Measurements from ENCODE around the gene PNPLA5. TPM values are rescaled to one million over a fixed set of nuclear protein-coding genes. Genes with fewer than 3 reads are reported as not detected.
"Not testable (repeated sequence)": the region's sequence is repeated elsewhere in the genome, so short reads cannot be mapped to it uniquely, and the experiment has no call there.

The PNPLA5 gene
- total and polyA plus RNA-seq, 8 donors, result 0.06 to 0.13 (median 0.08) TPM; not detected in 4

- TF ChIP-seq, protein P1, sequence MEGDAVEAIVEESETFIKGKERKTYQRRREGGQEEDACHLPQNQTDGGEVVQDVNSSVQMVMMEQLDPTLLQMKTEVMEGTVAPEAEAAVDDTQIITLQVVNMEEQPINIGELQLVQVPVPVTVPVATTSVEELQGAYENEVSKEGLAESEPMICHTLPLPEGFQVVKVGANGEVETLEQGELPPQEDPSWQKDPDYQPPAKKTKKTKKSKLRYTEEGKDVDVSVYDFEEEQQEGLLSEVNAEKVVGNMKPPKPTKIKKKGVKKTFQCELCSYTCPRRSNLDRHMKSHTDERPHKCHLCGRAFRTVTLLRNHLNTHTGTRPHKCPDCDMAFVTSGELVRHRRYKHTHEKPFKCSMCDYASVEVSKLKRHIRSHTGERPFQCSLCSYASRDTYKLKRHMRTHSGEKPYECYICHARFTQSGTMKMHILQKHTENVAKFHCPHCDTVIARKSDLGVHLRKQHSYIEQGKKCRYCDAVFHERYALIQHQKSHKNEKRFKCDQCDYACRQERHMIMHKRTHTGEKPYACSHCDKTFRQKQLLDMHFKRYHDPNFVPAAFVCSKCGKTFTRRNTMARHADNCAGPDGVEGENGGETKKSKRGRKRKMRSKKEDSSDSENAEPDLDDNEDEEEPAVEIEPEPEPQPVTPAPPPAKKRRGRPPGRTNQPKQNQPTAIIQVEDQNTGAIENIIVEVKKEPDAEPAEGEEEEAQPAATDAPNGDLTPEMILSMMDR (IDR thresholded peaks at IDR 0.05), result no peak
- no peak overlapping the region for H3K27ac ChIP-seq
- no peaks in the 10 kb centered on the region for H3K9me3 ChIP-seq
- no peaks in the 10 kb centered on the region for H3K4me1 ChIP-seq
- intact Hi-C loops (cut with DNase I), result no loop called here
- no peak overlapping the region for H3K4me3 ChIP-seq
- H3K27me3 ChIP-seq, result peaks cover 0 to 78% of the 10 kb centered on the region in 2 donors
- H3K36me3 ChIP-seq, result no peaks in the 10 kb centered on the region
- ATAC-seq (no peak), DNase-seq (peak in 1 of 4 donors; percentile 12)
Observed at GRCh38 chr22:43878079-43878795, 13.6 kb downstream of the PNPLA5 start.

GRCh38 chr22:43876866-43877509 lies 14.8 kb downstream of the PNPLA5 start:
- Histone ChIP-seq H3K4me3 (no peak overlapping the region), H3K4me1 (no peaks in the 10 kb centered on the region), H3K36me3 (no peaks in the 10 kb centered on the region), H3K27me3 (peaks cover 0 to 76% of the 10 kb centered on the region in 2 donors), H3K27ac (no peak overlapping the region), H3K9me3 (no peaks in the 10 kb centered on the region)
- ATAC-seq, result no peak
- TF ChIP-seq, protein P1 (IDR thresholded peaks at IDR 0.05), result no peak
- peak in 1 of 4 donors; percentile 7 for DNase-seq
- intact Hi-C loops (cut with DNase I), result no loop called here

GRCh38 chr22:43869799-43870198 lies 22.0 kb downstream of the PNPLA5 start:
- no peak for DNase-seq
- TF ChIP-seq, protein P1 (IDR thresholded peaks at IDR 0.05), result no peak
- Histone ChIP-seq H3K9me3 (peaks cover 0 to 3% of the 10 kb centered on the region in 2 donors), H3K36me3 (no peaks in the 10 kb centered on the region), H3K4me3 (no peak overlapping the region), H3K27ac (no peak overlapping the region), H3K27me3 (peaks cover under 1 to 27% of the 10 kb centered on the region in 2 donors), H3K4me1 (no peaks in the 10 kb centered on the region)
- ATAC-seq, result no peak
- intact Hi-C loops (cut with DNase I), result no loop called here

DNA sequence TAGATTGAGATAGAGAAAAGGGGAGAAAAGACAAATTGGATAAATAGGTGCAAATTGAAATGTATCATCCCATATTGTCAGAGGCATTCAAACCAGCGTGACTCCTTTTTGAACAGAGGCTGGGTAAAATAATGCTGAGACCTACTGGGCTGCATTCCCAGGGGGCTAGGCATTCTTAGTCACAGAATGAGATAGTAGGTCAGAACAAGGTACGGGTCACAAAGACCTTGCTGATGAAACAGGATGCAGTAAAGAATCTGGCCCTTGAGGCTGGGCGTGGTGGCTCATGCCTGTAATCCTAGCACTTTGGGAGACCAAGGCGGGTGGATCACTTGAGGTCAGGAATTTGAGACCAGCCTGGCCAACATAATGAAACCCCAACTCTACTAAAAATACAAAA lies 22.8 kb downstream of the PNPLA5 start:
- H3K4me3 ChIP-seq; ATAC-seq; H3K4me1 ChIP-seq; H3K27ac ChIP-seq; H3K9me3 ChIP-seq; H3K36me3 ChIP-seq; intact Hi-C loops (cut with DNase I): not testable (repeated sequence)
- peak in 1 of 4 donors; percentile 1 for DNase-seq
- peaks cover 8 to 28% of the 10 kb centered on the region in 2 donors for H3K27me3 ChIP-seq

GRCh38 chr22:43867839-43868635 lies 23.8 kb downstream of the PNPLA5 start:
- Histone ChIP-seq H3K27ac (no peak overlapping the region), H3K9me3 (peaks cover 0 to 3% of the 10 kb centered on the region in 2 donors), H3K4me1 (no peaks in the 10 kb centered on the region), H3K36me3 (no peaks in the 10 kb centered on the region), H3K27me3 (peaks cover 16 to 33% of the 10 kb centered on the region in 2 donors), H3K4me3 (no peak overlapping the region)
- intact Hi-C loops (cut with DNase I), result no loop called here
- DNase-seq (peak in 3 of 4 donors; percentile 55 to 86 (median 73)), ATAC-seq (peak; percentile 91)
- TF ChIP-seq, protein P1 (IDR thresholded peaks at IDR 0.05), result no peak

All from left lung (tissue), 10 donors.